Measurements from ENCODE around the gene RNASE12. TPM values are rescaled to one million over a fixed set of nuclear protein-coding genes. Genes with fewer than 3 reads are reported as not detected.

RNASE12 gene
- polyA plus RNA-seq, 1 of the 3 experiments (the other 2 are of a cell fraction) = not detected

DNA sequence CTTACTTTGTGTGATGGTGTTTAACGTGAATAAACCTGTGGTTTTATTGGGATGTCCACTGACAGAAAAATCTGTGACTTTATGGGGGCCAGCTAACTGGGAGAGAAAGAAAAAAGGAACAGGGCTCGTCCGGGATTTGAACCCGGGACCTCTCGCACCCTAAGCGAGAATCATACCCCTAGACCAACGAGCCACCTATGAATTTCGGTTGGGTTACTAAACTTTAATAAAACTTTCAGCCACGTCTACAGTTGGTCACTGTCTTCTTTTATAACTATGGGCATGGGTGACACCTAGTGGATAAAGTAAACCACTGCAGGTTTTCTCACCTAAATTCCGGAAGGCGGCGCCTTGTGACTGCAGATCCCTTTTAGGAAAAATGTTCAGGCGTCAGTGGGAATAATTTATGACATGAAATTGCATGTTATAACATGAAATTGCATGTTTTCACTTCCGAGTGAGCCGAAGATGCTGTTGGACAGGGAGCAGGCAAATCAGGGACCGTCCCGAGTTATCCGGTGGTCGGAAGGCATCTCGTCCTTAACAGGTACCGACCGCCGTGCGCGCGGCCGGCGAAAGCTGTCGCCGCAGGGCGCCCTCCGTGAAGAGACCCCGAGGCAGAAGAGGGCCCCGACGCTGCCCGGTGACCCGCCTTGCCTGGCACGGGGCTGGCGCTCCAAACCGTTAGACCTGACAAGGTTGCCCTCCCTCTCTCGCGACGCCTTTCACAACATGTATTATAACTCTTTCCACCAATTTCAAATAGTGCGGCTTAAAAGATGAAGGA, 18.2 kb upstream of the RNASE12 start:
- no peaks in the 10 kb centered on the region for H3K27me3 ChIP-seq (ENCODE audit: insufficient read depth)
- H4K20me1 ChIP-seq (ENCODE audit: insufficient read depth) = peaks cover 6% of the 10 kb centered on the region
- peak overlapping the region; percentile 82 to 96 for H3K4me3 ChIP-seq (ENCODE audit: low read depth in 2 of 2, low read length in 1 of 2)
- H3K27ac ChIP-seq (ENCODE audit: low read depth in 2 of 2, low read length in 1 of 2) = no peak overlapping the region
- no peak for TF ChIP-seq FOXM1 (IDR thresholded peaks at IDR 0.05; ENCODE audit: low read depth)
- peak; percentile 93 for TF ChIP-seq RAD21 (IDR thresholded peaks at IDR 0.05; ENCODE audit: low read length)
- TF ChIP-seq, protein P1, sequence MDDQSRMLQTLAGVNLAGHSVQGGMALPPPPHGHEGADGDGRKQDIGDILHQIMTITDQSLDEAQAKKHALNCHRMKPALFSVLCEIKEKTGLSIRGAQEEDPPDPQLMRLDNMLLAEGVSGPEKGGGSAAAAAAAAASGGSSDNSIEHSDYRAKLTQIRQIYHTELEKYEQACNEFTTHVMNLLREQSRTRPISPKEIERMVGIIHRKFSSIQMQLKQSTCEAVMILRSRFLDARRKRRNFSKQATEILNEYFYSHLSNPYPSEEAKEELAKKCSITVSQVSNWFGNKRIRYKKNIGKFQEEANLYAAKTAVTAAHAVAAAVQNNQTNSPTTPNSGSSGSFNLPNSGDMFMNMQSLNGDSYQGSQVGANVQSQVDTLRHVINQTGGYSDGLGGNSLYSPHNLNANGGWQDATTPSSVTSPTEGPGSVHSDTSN (IDR thresholded peaks at IDR 0.05) = 0 out of 2 replicates have a peak, but pooled peaks have one; percentile 19
- TF ChIP-seq RXRA (IDR thresholded peaks at IDR 0.05; ENCODE audit: borderline replicate concordance, low read depth) = peak; percentile 37; the same call in 1 of the 2 replicates
- no peak for TF ChIP-seq EP300 (IDR thresholded peaks at IDR 0.05; ENCODE audit: borderline replicate concordance in 1 of 2, low read depth in 1 of 2, low read length in 1 of 2)
- peak; percentile 68; the same call in 1 of the 2 replicates for TF ChIP-seq TEAD4 (IDR thresholded peaks at IDR 0.05; ENCODE audit: borderline replicate concordance, insufficient read depth)
- peak; percentile 50 for TF ChIP-seq RCOR1 (IDR thresholded peaks at IDR 0.05; ENCODE audit: low read length)
- TF ChIP-seq EZH2phosphoT487 (IDR thresholded peaks at IDR 0.05; ENCODE audit: borderline replicate concordance, low read depth) = no peak
- peak; percentile 60; the same call in 1 of the 2 replicates for TF ChIP-seq MXI1 (IDR thresholded peaks at IDR 0.05; ENCODE audit: low read depth, low read length)
- TF ChIP-seq, protein P2, sequence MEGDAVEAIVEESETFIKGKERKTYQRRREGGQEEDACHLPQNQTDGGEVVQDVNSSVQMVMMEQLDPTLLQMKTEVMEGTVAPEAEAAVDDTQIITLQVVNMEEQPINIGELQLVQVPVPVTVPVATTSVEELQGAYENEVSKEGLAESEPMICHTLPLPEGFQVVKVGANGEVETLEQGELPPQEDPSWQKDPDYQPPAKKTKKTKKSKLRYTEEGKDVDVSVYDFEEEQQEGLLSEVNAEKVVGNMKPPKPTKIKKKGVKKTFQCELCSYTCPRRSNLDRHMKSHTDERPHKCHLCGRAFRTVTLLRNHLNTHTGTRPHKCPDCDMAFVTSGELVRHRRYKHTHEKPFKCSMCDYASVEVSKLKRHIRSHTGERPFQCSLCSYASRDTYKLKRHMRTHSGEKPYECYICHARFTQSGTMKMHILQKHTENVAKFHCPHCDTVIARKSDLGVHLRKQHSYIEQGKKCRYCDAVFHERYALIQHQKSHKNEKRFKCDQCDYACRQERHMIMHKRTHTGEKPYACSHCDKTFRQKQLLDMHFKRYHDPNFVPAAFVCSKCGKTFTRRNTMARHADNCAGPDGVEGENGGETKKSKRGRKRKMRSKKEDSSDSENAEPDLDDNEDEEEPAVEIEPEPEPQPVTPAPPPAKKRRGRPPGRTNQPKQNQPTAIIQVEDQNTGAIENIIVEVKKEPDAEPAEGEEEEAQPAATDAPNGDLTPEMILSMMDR (IDR thresholded peaks at IDR 0.05) = peak; percentile 97
- peak; percentile 69 for TF ChIP-seq SMC3 (IDR thresholded peaks at IDR 0.05; ENCODE audit: low read depth, low read length)
- TF ChIP-seq, protein P3, sequence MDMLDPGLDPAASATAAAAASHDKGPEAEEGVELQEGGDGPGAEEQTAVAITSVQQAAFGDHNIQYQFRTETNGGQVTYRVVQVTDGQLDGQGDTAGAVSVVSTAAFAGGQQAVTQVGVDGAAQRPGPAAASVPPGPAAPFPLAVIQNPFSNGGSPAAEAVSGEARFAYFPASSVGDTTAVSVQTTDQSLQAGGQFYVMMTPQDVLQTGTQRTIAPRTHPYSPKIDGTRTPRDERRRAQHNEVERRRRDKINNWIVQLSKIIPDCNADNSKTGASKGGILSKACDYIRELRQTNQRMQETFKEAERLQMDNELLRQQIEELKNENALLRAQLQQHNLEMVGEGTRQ (IDR thresholded peaks at IDR 0.05; ENCODE audit: borderline replicate concordance, low read depth, low read length) = no peak
- peak; percentile 63; the same call in 1 of the 2 replicates for TF ChIP-seq FOSL2 (IDR thresholded peaks at IDR 0.05; ENCODE audit: borderline replicate concordance, low read depth)
- TF ChIP-seq NRF1 (IDR thresholded peaks at IDR 0.05; ENCODE audit: low read depth, low read length) = no peak
- no peak for TF ChIP-seq RFX5 (IDR thresholded peaks at IDR 0.05; ENCODE audit: low read length)
- H3K36me3 ChIP-seq (replicated peaks in 1 of 2; ENCODE audit: control insufficient read depth in 1 of 2, insufficient read depth in 2 of 2, low read length in 1 of 2) = no peaks in the 10 kb centered on the region
- DNase-seq = peak; percentile 75
- ChIA-PET CTCF (interaction anchor here (0.6 to 4.9 kb wide), 40 partner anchors 7 to 323 kb away, joined by 3 to 70 read pairs (median 4); partner anchors contain the start of genes APEX1, CCNB1IP1, OSGEP and PARP2), POLR2A (no interaction called here)
- no peaks in the 10 kb centered on the region; a peak in 2 of 4 replicates for H3K4me1 ChIP-seq (ENCODE audit: control insufficient read depth in 1 of 2, insufficient read depth in 2 of 2, low read depth in 1 of 2, low read length in 1 of 2)
- peak overlapping the region; percentile 73 for H3K4me2 ChIP-seq
- no peaks in the 10 kb centered on the region for H3K9me2 ChIP-seq
- peak overlapping the region; percentile 46; the same call in 1 of the 2 replicates for H3K9ac ChIP-seq
- no peaks in the 10 kb centered on the region for H3K79me2 ChIP-seq (ENCODE audit: insufficient read depth)
- H2AFZ ChIP-seq (ENCODE audit: low read depth) = peak overlapping the region; percentile 63
- no peaks in the 10 kb centered on the region for H3K9me3 ChIP-seq
- H3F3A ChIP-seq (replicated peaks; ENCODE audit: insufficient read depth) = peaks cover 29% of the 10 kb centered on the region
- WGBS (ENCODE audit: low lambda C conversion rate) = under 1% methylated on average over 43 of the region's 44 CpGs
